Measurements from ENCODE around the gene REPS1.
"Not testable (repeated sequence)": the region's sequence is repeated elsewhere in the genome, so short reads cannot be mapped to it uniquely, and the experiment has no call there.

REPS1 gene

DNA sequence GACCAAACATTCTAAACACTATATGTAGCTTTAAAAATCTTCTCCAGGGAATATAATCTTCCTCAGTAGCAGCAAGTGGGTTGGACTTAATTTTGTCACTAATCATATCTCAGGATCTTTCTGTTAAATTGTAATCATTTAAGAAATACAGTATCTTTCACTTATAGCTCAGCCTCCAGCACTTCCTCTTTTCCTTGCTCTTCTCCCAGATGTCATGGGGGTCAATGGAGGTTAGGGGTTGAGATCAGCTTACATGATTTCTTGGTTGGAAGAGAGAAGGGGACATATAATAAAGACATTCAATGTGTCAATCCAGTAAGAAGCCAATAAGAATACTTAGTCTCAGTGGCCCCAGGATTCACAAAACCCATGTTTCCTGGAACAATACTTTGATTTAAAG, 15.7 kb upstream of the REPS1 start:
- H3K9me3 ChIP-seq (ENCODE audit: control insufficient read depth, low read length) = no peaks in the 10 kb centered on the region
- no peaks in the 10 kb centered on the region for H3K36me3 ChIP-seq (ENCODE audit: control insufficient read depth, insufficient read depth, low read length)
- no peak overlapping the region for H3K4me3 ChIP-seq (ENCODE audit: insufficient read depth, low read depth, low read length)
- no peak overlapping the region for H3K27ac ChIP-seq (ENCODE audit: insufficient read depth, low read depth, low read length, poor library complexity, severe bottlenecking)
- H3K27me3 ChIP-seq (ENCODE audit: control insufficient read depth, insufficient read depth, low read length, poor library complexity, severe bottlenecking) = no peaks in the 10 kb centered on the region
- no peaks in the 10 kb centered on the region for H3K4me1 ChIP-seq (ENCODE audit: control insufficient read depth, insufficient read depth, low read length)

DNA sequence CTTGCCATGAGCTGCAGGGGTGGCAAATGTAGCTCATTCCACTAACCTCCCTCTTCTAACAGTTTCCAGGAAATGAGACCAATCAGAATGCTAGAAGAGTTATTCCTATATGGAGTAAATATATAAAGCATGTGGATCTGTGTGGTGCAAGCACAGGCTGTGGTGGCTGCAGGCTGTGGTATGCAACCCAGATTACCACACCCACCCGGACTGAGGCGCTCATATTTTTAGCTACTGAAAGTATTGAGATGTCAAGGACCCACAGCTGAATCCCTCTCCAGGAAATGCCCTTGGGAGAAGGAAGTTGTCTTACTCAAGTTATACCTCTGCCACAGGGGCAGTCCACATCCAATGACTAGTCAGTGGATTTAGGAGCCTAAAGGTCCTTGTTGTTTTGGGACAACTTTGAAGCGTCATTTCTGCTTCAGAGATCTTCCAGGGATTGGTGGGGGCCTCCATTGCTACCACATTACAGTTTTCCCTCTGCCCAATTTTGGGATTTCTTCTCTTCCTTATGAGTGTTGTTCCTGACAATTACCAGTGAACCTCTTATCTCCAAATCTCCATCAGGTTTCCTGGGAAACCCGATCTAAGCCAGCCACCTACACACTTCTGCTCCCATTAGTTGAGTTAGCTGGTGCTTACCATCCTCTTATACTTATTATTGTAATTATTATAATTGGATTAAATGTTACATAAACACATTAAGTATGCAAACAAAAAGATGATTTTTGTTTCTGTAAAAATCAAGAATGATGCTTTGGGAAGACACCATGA, 12.1 kb upstream of the REPS1 start:
- no peak overlapping the region for H3K27ac ChIP-seq (ENCODE audit: insufficient read depth, low read depth, low read length, poor library complexity, severe bottlenecking)
- H3K4me1 ChIP-seq (ENCODE audit: control insufficient read depth, insufficient read depth, low read length) = no peaks in the 10 kb centered on the region
- no peaks in the 10 kb centered on the region for H3K9me3 ChIP-seq (ENCODE audit: control insufficient read depth, low read length)
- H3K4me3 ChIP-seq (ENCODE audit: insufficient read depth, low read depth, low read length) = no peak overlapping the region
- no peaks in the 10 kb centered on the region for H3K27me3 ChIP-seq (ENCODE audit: control insufficient read depth, insufficient read depth, low read length, poor library complexity, severe bottlenecking)
- 87 to 93% methylated on average over 3 to 4 of the region's 4 CpGs for WGBS, 2 experiments
- no peaks in the 10 kb centered on the region for H3K36me3 ChIP-seq (ENCODE audit: control insufficient read depth, insufficient read depth, low read length)

DNA sequence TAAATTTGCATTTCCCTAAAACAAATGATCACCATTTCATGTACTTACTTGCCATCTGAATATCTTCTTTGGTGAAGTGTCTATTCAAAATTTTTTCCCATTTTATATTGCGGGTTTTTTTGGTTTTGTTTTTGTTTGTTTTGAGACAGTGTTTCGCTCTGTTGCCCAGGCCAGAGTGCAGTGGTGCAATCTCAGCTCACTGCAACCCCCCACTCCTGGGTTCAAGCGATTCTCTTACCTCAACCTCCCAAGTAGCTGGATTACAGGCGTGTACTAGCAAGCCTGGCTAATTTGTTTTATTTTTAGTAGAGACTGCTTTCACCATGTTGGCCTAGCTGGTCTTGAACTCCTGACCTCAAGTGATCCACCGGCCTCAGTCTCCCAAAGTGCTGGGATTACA, 9.1 kb upstream of the REPS1 start:
- Histone ChIP-seq H3K36me3 (ENCODE audit: control insufficient read depth, insufficient read depth, low read length) (no peaks in the 10 kb centered on the region), H3K4me3 (ENCODE audit: insufficient read depth, low read depth, low read length) (no peak overlapping the region), H3K4me1 (ENCODE audit: control insufficient read depth, insufficient read depth, low read length) (no peaks in the 10 kb centered on the region), H3K9me3 (ENCODE audit: control insufficient read depth, low read length) (no peaks in the 10 kb centered on the region), H3K27me3 (ENCODE audit: control insufficient read depth, insufficient read depth, low read length, poor library complexity, severe bottlenecking) (no peaks in the 10 kb centered on the region), H3K27ac (ENCODE audit: insufficient read depth, low read depth, low read length, poor library complexity, severe bottlenecking) (no peak overlapping the region)
- 89 to 95% methylated on average over 5 of the region's 5 CpGs for WGBS, 2 experiments

DNA sequence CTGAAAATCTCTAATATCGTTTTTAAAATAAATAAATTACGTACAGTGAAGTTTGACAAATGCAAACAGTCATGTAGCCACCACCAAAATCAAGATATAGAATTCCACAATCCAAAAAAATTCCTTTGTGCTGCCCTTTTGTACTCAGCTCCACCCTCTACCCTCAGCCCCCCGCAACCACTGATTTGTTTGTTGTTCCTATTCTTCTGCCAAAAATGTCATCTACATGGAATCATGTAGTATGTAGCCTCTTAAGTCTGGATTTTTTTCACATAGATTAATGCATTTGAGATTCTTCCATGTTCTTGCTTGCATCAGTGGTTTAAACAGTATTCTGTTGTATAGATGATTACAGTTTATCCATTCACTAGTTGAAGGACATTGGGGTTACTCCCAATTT, 8.5 kb upstream of the REPS1 start:
- Histone ChIP-seq H3K36me3 (ENCODE audit: control insufficient read depth, insufficient read depth, low read length) (no peaks in the 10 kb centered on the region), H3K27ac (ENCODE audit: insufficient read depth, low read depth, low read length, poor library complexity, severe bottlenecking) (no peak overlapping the region)
- WGBS, 2 experiments = 94 to 97% methylated on average over 2 to 3 of the region's 3 CpGs

DNA sequence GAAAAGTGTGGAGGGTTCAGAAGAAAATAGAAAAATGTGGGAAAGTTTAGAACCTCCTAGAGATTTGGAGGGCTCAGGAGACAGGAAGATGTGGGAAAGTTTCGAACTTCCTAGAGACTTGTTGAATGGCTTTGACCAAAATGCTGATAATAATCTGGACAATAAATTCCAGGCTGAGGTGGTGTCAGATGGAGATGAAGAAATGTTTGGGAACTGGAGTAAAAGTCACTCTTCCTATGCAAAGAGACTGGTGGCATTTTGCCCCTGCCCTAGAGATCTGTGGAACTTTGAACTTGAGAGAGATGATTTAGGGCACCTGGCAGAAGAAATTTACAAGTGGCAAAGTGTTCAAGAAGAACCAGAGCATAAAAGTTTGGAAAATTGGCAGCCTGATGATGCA, 5.4 kb upstream of the REPS1 start:
- H3K27ac ChIP-seq (ENCODE audit: insufficient read depth, low read depth, low read length, poor library complexity, severe bottlenecking); H3K9me3 ChIP-seq (ENCODE audit: control insufficient read depth, low read length); H3K36me3 ChIP-seq (ENCODE audit: control insufficient read depth, insufficient read depth, low read length); H3K4me3 ChIP-seq (ENCODE audit: insufficient read depth, low read depth, low read length); H3K4me1 ChIP-seq (ENCODE audit: control insufficient read depth, insufficient read depth, low read length); H3K27me3 ChIP-seq (ENCODE audit: control insufficient read depth, insufficient read depth, low read length, poor library complexity, severe bottlenecking): not testable (repeated sequence)
- WGBS, 2 experiments = 93 to 97% methylated on average over 1 of the region's 1 CpG

More for the DNA sequence above, 8.5 kb upstream of the REPS1 start:
- Histone ChIP-seq H3K27me3 (ENCODE audit: control insufficient read depth, insufficient read depth, low read length, poor library complexity, severe bottlenecking) (no peaks in the 10 kb centered on the region), H3K4me3 (ENCODE audit: insufficient read depth, low read depth, low read length) (no peak overlapping the region), H3K4me1 (ENCODE audit: control insufficient read depth, insufficient read depth, low read length) (no peaks in the 10 kb centered on the region), H3K9me3 (ENCODE audit: control insufficient read depth, low read length) (no peaks in the 10 kb centered on the region)

DNA sequence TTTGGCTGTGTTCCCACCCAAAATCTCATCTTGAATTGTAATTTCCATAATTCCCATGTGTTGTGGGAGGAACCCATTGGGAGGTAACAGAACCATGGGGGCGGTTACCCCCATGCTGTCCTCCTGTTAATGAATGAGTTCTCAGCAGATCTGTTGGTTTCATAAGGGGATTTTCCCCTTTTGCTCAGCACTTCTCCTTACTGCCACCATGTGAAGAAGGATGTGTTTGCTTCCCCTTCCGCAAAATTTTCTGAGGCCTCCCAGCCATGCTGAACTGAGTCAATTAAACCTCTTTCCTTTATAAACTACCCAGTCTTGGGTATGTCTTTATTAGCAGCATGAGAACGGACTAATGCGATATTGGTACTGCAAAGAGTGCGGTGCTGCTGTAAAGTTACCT, 4.9 kb upstream of the REPS1 start:
- WGBS, 2 experiments = 89% methylated on average over 5 of the region's 5 CpGs
- H3K4me1 ChIP-seq (ENCODE audit: control insufficient read depth, insufficient read depth, low read length); H3K4me3 ChIP-seq (ENCODE audit: insufficient read depth, low read depth, low read length); H3K9me3 ChIP-seq (ENCODE audit: control insufficient read depth, low read length); H3K27ac ChIP-seq (ENCODE audit: insufficient read depth, low read depth, low read length, poor library complexity, severe bottlenecking); H3K27me3 ChIP-seq (ENCODE audit: control insufficient read depth, insufficient read depth, low read length, poor library complexity, severe bottlenecking); H3K36me3 ChIP-seq (ENCODE audit: control insufficient read depth, insufficient read depth, low read length): not testable (repeated sequence)

DNA sequence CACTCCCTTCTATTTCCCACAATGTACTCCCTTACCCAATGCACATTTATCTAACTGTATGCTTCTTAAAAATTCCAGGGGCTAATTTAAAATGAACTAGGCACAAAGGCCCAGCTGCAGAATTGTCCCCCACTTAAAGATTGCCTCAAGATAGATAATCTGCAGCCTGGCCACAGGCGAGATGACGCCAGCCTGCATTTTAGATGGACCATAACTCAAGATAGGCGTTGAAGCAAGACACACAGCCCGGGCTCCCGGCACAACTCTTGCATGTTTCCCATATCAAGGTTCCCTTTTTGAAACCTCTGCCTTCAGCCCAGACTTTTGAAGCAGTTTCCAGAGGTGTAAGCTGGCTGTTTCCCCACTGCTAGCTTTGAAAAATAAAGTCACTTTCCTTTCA, 3.2 kb upstream of the REPS1 start:
- Histone ChIP-seq H3K36me3 (ENCODE audit: control insufficient read depth, insufficient read depth, low read length) (no peaks in the 10 kb centered on the region), H3K4me3 (ENCODE audit: insufficient read depth, low read depth, low read length) (no peak overlapping the region), H3K27ac (ENCODE audit: insufficient read depth, low read depth, low read length, poor library complexity, severe bottlenecking) (no peak overlapping the region), H3K9me3 (ENCODE audit: control insufficient read depth, low read length) (no peaks in the 10 kb centered on the region), H3K27me3 (ENCODE audit: control insufficient read depth, insufficient read depth, low read length, poor library complexity, severe bottlenecking) (no peaks in the 10 kb centered on the region), H3K4me1 (ENCODE audit: control insufficient read depth, insufficient read depth, low read length) (no peaks in the 10 kb centered on the region)
- WGBS, 2 experiments = 91 to 95% methylated on average over 5 of the region's 5 CpGs

DNA sequence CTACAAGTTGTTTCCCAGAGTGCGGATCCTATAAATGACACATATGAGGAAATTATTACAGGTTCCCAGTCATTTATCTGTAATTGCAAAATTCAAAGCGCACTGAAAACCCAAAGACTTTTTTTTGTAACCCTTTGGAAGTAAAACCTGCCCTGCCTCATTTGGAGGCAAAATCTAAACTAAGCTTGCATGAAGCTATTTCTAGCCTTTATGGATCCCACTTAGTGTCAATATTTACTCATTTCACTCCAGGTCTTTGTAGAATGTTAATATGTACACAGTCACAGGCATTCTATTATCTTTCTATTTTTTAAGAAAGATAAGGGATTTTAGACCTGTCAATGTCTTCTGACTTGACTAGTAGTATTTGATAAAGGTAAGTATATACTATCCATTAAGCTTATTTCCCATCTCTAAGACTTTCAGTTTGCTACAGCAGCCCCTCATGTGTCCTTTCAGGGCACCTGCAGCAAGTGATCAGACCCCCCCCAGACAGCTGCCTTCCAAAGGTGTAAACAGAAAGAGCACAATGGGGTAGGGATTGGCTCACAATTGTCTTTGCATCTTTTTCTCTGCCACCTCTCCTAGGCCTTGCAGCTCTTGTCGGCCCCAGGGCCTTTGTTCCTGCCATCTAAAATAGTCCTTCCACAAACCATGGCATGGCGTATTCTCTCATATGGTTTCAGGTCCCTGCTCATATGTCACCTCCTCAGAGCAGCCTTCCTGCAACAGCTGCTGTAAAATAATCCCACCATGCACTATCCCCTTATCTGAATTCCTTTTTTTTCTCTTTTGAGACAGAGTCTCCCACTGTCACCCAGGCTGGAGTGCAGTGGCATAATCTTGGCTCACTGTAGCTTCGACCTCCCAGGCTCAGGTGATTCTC, 1.3 kb upstream of the REPS1 start:
- 92 to 94% methylated on average over 5 of the region's 5 CpGs for WGBS, 2 experiments
- no peak overlapping the region for H3K4me3 ChIP-seq (ENCODE audit: insufficient read depth, low read depth, low read length)
- H3K4me1 ChIP-seq (ENCODE audit: control insufficient read depth, insufficient read depth, low read length) = no peaks in the 10 kb centered on the region
- H3K9me3 ChIP-seq (ENCODE audit: control insufficient read depth, low read length) = no peaks in the 10 kb centered on the region
- no peaks in the 10 kb centered on the region for H3K36me3 ChIP-seq (ENCODE audit: control insufficient read depth, insufficient read depth, low read length)
- no peak overlapping the region for H3K27ac ChIP-seq (ENCODE audit: insufficient read depth, low read depth, low read length, poor library complexity, severe bottlenecking)
- no peaks in the 10 kb centered on the region for H3K27me3 ChIP-seq (ENCODE audit: control insufficient read depth, insufficient read depth, low read length, poor library complexity, severe bottlenecking)

DNA sequence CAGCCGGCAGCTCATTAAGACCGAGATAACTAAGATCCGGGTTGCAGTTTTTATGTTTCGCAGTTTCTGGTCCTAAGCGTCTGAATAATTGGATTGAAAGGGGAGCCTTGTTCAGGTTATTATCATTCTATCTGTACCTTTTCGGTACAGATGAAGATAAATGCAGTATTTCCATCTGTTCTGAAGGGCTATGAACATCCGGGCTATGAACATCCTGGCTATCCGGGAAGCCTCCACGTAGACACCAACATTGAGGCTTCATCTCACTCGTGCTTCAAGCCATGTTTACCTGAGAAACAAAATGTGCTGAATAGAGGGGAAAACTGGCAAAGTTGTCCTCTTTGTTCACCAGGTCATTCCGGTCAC, 399 bp upstream of the REPS1 start:
- Histone ChIP-seq H3K4me1 (ENCODE audit: control insufficient read depth, insufficient read depth, low read length) (no peaks in the 10 kb centered on the region), H3K27ac (ENCODE audit: insufficient read depth, low read depth, low read length, poor library complexity, severe bottlenecking) (no peak overlapping the region), H3K4me3 (ENCODE audit: insufficient read depth, low read depth, low read length) (no peak overlapping the region), H3K9me3 (ENCODE audit: control insufficient read depth, low read length) (no peaks in the 10 kb centered on the region), H3K27me3 (ENCODE audit: control insufficient read depth, insufficient read depth, low read length, poor library complexity, severe bottlenecking) (no peaks in the 10 kb centered on the region), H3K36me3 (ENCODE audit: control insufficient read depth, insufficient read depth, low read length) (no peaks in the 10 kb centered on the region)
- 30 to 32% methylated on average over 11 of the region's 11 CpGs for WGBS, 2 experiments

DNA sequence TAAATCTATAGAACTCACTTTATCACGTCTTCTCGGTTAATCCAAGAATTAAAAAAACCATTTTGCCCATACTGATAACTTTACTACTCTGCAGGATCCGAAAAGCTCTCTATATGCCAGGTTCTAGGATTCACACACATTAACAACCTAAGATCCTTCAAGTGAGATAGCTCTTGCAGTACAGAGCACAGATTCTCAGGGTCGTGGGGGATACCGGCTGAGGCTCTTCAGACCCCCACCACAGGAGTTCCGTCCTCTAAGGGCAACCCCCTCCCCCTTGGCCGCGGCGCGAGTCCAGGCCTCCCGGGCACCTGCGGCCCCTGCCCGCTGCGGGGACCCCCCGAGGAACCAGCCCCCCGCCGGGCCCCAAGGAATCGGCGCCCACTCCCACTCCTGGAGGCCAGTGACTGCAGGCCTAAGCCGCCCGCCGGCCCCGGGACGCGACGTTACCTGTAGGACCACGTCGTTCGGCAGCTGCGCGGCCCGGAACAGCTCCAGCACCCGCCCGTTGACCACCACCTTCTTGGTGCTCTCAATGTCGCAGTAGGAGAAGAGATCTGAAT, 892 bp downstream of the REPS1 start:
- no peaks in the 10 kb centered on the region for H3K9me3 ChIP-seq (ENCODE audit: control insufficient read depth, low read length)
- H3K4me3 ChIP-seq (ENCODE audit: insufficient read depth, low read depth, low read length) = peak overlapping the region; percentile 69
- no peaks in the 10 kb centered on the region for H3K36me3 ChIP-seq (ENCODE audit: control insufficient read depth, insufficient read depth, low read length)
- H3K27ac ChIP-seq (ENCODE audit: insufficient read depth, low read depth, low read length, poor library complexity, severe bottlenecking) = no peak overlapping the region
- H3K27me3 ChIP-seq (ENCODE audit: control insufficient read depth, insufficient read depth, low read length, poor library complexity, severe bottlenecking) = no peaks in the 10 kb centered on the region
- 0 to 1% methylated on average over 35 of the region's 35 CpGs for WGBS, 2 experiments
- H3K4me1 ChIP-seq (ENCODE audit: control insufficient read depth, insufficient read depth, low read length) = peaks cover 1% of the 10 kb centered on the region

Measured in ectodermal cell (in vitro differentiated cells).